Esophagus squamous epithelium (tissue), 4 donors: ENCODE measurements around the gene GRB2.

Experiments
- CTCF ChIP-seq, 6 experiments: fragments of 450-650 bp in 4 of 6; fragments of 200-600 bp in 2 of 6; sonication (generic) in 2 of 6; IDR thresholded peaks; one replicate each; pipeline ENCODE4 v1.5.1; 2016 to 2019; ENCODE audit warnings: antibody characterized with exemption in 6 of 6, mild to moderate bottlenecking in 4 of 6, moderate library complexity in 4 of 6
- POLR2A ChIP-seq, 4 donors: fragments of 450-650 bp; IDR thresholded peaks; one replicate each; pipeline ENCODE4 v1.6.1; 2017; ENCODE audit warnings: antibody characterized with exemption in 4 of 4, mild to moderate bottlenecking in 4 of 4, moderate library complexity in 3 of 4

DNA sequence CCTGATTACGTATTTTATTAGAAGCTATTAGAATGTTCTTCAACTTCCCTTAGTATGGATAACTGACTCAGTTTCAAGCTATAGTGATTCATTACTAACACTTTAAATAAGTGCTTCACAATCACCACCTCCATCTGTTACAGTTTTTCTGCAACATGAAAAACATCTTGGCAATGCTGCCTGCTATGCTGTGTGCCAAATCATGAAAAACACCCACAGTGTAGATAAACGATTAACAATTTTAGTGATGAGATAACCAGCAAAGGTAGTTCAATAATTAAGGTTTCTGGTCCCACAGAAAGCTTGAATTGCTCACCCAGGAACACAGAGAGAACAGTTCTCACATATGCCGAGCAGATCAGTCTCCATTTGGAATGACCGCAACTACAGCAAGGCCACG is 64.8 kb downstream of the GRB2 start:
- no peak for TF ChIP-seq CTCF (IDR thresholded peaks at IDR 0.05)
- no peak for TF ChIP-seq POLR2A (IDR thresholded peaks at IDR 0.05)
